NK-92 (cell line): ENCODE data around the gene PEDS1.
"Not testable (repeated sequence)": the region's sequence is repeated elsewhere in the genome, so short reads cannot be mapped to it uniquely, and the experiment has no call there.

Experiments used
- DNase-seq: peaks from one replicate; lab custom pipeline; 2025; ENCODE audit not compliant: unreplicated experiment; lab: John Stamatoyannopoulos, UW

Gene PEDS1

GRCh38 chr20:50136822-50137599 lies 16.5 kb downstream of the PEDS1 start:
- DNase-seq, result no peak

- not testable (repeated sequence) for DNase-seq
Observed at GRCh38 chr20:50135157-50135556, 18.4 kb downstream of the PEDS1 start.

GRCh38 chr20:50133474-50134217 lies 19.9 kb downstream of the PEDS1 start:
- no peak for DNase-seq

- DNase-seq, result no peak
Observed at GRCh38 chr20:50133041-50133440, 20.5 kb downstream of the PEDS1 start.

- DNase-seq, result no peak
Observed at GRCh38 chr20:50130995-50131394, 22.5 kb downstream of the PEDS1 start.

GRCh38 chr20:50130356-50130723 lies 23.2 kb downstream of the PEDS1 start:
- no peak for DNase-seq

- DNase-seq, result no peak
Observed at GRCh38 chr20:50129662-50130355, 23.7 kb downstream of the PEDS1 start.

- DNase-seq, result no peak
Observed at GRCh38 chr20:50128520-50128905, 25.0 kb downstream of the PEDS1 start.

GRCh38 chr20:50127587-50128519 lies 25.7 kb downstream of the PEDS1 start:
- no peak for DNase-seq

GRCh38 chr20:50126662-50127061 lies 26.9 kb downstream of the PEDS1 start:
- no peak for DNase-seq

- no peak for DNase-seq
Observed at GRCh38 chr20:50125279-50125678, 28.2 kb downstream of the PEDS1 start.

GRCh38 chr20:50124496-50124895 lies 29.0 kb downstream of the PEDS1 start:
- no peak for DNase-seq

- DNase-seq, result no peak
Observed at GRCh38 chr20:50123418-50123817, 30.1 kb downstream of the PEDS1 start.

- DNase-seq, result no peak
Observed at GRCh38 chr20:50122763-50123162, 30.8 kb downstream of the PEDS1 start.

GRCh38 chr20:50121858-50122271 lies 31.7 kb downstream of the PEDS1 start:
- no peak for DNase-seq

GRCh38 chr20:50120935-50121693 lies 32.4 kb downstream of the PEDS1 start:
- no peak for DNase-seq

GRCh38 chr20:50118203-50118602 lies 35.3 kb downstream of the PEDS1 start:
- no peak for DNase-seq

- no peak for DNase-seq
Observed at GRCh38 chr20:50116368-50116999, 37.0 kb downstream of the PEDS1 start.

- DNase-seq, result peak; percentile 11
Observed at GRCh38 chr20:50115591-50116367, 37.7 kb downstream of the PEDS1 start.
